Keratinocyte (primary cell): Measurements from ENCODE around the gene CHCHD6.

Experiments
- CTCF ChIP-seq, 3 experiments: IDR thresholded peaks in 1 of 3; conservative IDR thresholded peaks in 1 of 3; optimal IDR thresholded peaks in 1 of 3; 2 replicates in 2 of 3; 3 replicates in 1 of 3; pipeline versions ENCODE3 to v1.5.1; 2011; ENCODE audit warnings: low read length in 3 of 3, mild to moderate bottlenecking in 3 of 3, moderate library complexity in 2 of 3, control low read depth in 1 of 3, inconsistent platforms in 1 of 3; ENCODE audit not compliant: insufficient read depth in 2 of 3; ENCODE audit errors: extremely low read depth in 1 of 3
- EZH2 ChIP-seq: IDR thresholded peaks from one replicate; pipeline ENCODE4 v1.6.1; 2012; ENCODE audit warnings: inconsistent platforms, mild to moderate bottlenecking, low read length, moderate library complexity

- no peak for TF ChIP-seq CTCF (optimal IDR thresholded peaks at IDR 0.05 in 1 of 3, IDR thresholded peaks at IDR 0.05 in 1 of 3, conservative IDR thresholded peaks at IDR 0.05 in 1 of 3; ENCODE audit: extremely low read depth in 1 of 3, insufficient read depth in 2 of 3, low read length in 3 of 3)
- no peak for TF ChIP-seq EZH2
Measured at GRCh38 chr3:126948980-126949535, 245.0 kb downstream of the CHCHD6 start.
